Measurements from ENCODE around the gene DIAPH3. TPM values are rescaled to one million over a fixed set of nuclear protein-coding genes. Genes with fewer than 3 reads are reported as not detected.

Gene DIAPH3
- total RNA-seq, 2 experiments from 2014 or later = 28.5 to 29.3 TPM

GRCh38 chr13:60150538-60150937 is 13.2 kb downstream of the DIAPH3 start:
- ChIA-PET CTCF (interaction anchor here (0.6 to 0.7 kb wide), 2 partner anchors 22 to 29 kb away, joined by 3 read pairs; no protein-coding TSS in a partner anchor), POLR2A (interaction anchor here (0.9 kb wide), 1 partner anchor 14 kb away, joined by 3 read pairs; no protein-coding TSS in a partner anchor)
- Mint-ChIP-seq H3K36me3 (ENCODE audit: low read depth) (no peaks in the 10 kb centered on the region), H3K4me3 (no peak overlapping the region), H3K27me3 (peaks cover 2% of the 10 kb centered on the region), H3K27ac (no peak overlapping the region), H3K9me3 (ENCODE audit: low read depth) (no peaks in the 10 kb centered on the region), H3K4me1 (no peaks in the 10 kb centered on the region)
- ATAC-seq (no peak), DNase-seq (no peak)
- intact Hi-C loops (cut with DNase I, micrococcal nuclease) = no loop called here

GRCh38 chr13:60148918-60149317 is 14.8 kb downstream of the DIAPH3 start:
- Mint-ChIP-seq H3K4me1 (peaks cover 3% of the 10 kb centered on the region), H3K4me3 (no peak overlapping the region), H3K36me3 (ENCODE audit: low read depth) (no peaks in the 10 kb centered on the region), H3K27ac (no peak overlapping the region), H3K9me3 (ENCODE audit: low read depth) (no peaks in the 10 kb centered on the region), H3K27me3 (peaks cover 2% of the 10 kb centered on the region)
- ATAC-seq = no peak
- POLR2A ChIA-PET = no interaction called here
- CTCF ChIA-PET = no interaction called here
- intact Hi-C loops (cut with DNase I, micrococcal nuclease) = no loop called here
- no peak for DNase-seq

- Mint-ChIP-seq H3K4me3 (no peak overlapping the region), H3K27me3 (peaks cover 2% of the 10 kb centered on the region), H3K36me3 (ENCODE audit: low read depth) (no peaks in the 10 kb centered on the region), H3K4me1 (peaks cover 3% of the 10 kb centered on the region), H3K27ac (no peak overlapping the region), H3K9me3 (ENCODE audit: low read depth) (no peaks in the 10 kb centered on the region)
- intact Hi-C loops (cut with DNase I, micrococcal nuclease) = no loop called here
- CTCF ChIA-PET = no interaction called here
- POLR2A ChIA-PET = no interaction called here
- ATAC-seq (no peak), DNase-seq (no peak)
These were observed 16.4 kb downstream of the DIAPH3 start for GRCh38 chr13:60147361-60147760.

- Mint-ChIP-seq H3K27ac (no peak overlapping the region), H3K9me3 (ENCODE audit: low read depth) (no peaks in the 10 kb centered on the region), H3K27me3 (peaks cover 2% of the 10 kb centered on the region), H3K36me3 (ENCODE audit: low read depth) (no peaks in the 10 kb centered on the region), H3K4me3 (no peak overlapping the region), H3K4me1 (peaks cover 3% of the 10 kb centered on the region)
- intact Hi-C loops (cut with DNase I, micrococcal nuclease) = no loop called here
- no peak for ATAC-seq
- no peak for DNase-seq
- POLR2A ChIA-PET = interaction anchor here (0.7 kb wide), 1 partner anchor 253 kb away, joined by 7 read pairs; no protein-coding TSS in a partner anchor
- CTCF ChIA-PET = no interaction called here
These were observed 17.3 kb downstream of the DIAPH3 start for GRCh38 chr13:60146471-60146870.

- Mint-ChIP-seq H3K9me3 (ENCODE audit: low read depth) (no peaks in the 10 kb centered on the region), H3K4me1 (peaks cover 3% of the 10 kb centered on the region)
- CTCF ChIA-PET = interaction anchor here (0.9 kb wide), 1 partner anchor 14 kb away, joined by 3 read pairs; no protein-coding TSS in a partner anchor
These were observed 20.0 kb downstream of the DIAPH3 start for GRCh38 chr13:60143775-60144174.

GRCh38 chr13:60139272-60139671 is 24.5 kb downstream of the DIAPH3 start:
- peaks cover 4% of the 10 kb centered on the region for H3K4me1 Mint-ChIP-seq
- intact Hi-C loops (cut with DNase I, micrococcal nuclease) = no loop called here
- no peaks in the 10 kb centered on the region for H3K27me3 Mint-ChIP-seq
- H3K4me3 Mint-ChIP-seq = no peak overlapping the region
- DNase-seq = no peak
- ChIA-PET POLR2A (no interaction called here), CTCF (no interaction called here)
- no peaks in the 10 kb centered on the region for H3K9me3 Mint-ChIP-seq (ENCODE audit: low read depth)
- H3K27ac Mint-ChIP-seq = no peak overlapping the region
- ATAC-seq = no peak
- peaks cover 2% of the 10 kb centered on the region for H3K36me3 Mint-ChIP-seq (ENCODE audit: low read depth)

More at GRCh38 chr13:60143775-60144174, 20.0 kb downstream of the DIAPH3 start:
- POLR2A ChIA-PET = no interaction called here
- Mint-ChIP-seq H3K4me3 (no peak overlapping the region), H3K27me3 (peaks cover 2% of the 10 kb centered on the region), H3K27ac (no peak overlapping the region), H3K36me3 (ENCODE audit: low read depth) (no peaks in the 10 kb centered on the region)
- DNase-seq (no peak), ATAC-seq (no peak)
- intact Hi-C loops (cut with DNase I, micrococcal nuclease) = no loop called here

- H3K9me3 Mint-ChIP-seq (ENCODE audit: low read depth) = no peaks in the 10 kb centered on the region
- ATAC-seq = no peak
- POLR2A ChIA-PET = no interaction called here
These were observed 25.1 kb downstream of the DIAPH3 start for GRCh38 chr13:60138674-60139073.

GRCh38 chr13:60137911-60138560 is 25.7 kb downstream of the DIAPH3 start:
- no peak for ATAC-seq
- CTCF ChIA-PET = no interaction called here

More at GRCh38 chr13:60138674-60139073, 25.1 kb downstream of the DIAPH3 start:
- Mint-ChIP-seq H3K27ac (no peak overlapping the region), H3K4me3 (no peak overlapping the region), H3K36me3 (ENCODE audit: low read depth) (peaks cover 2% of the 10 kb centered on the region), H3K4me1 (peaks cover 8% of the 10 kb centered on the region), H3K27me3 (no peaks in the 10 kb centered on the region)
- CTCF ChIA-PET = no interaction called here
- no peak for DNase-seq
- intact Hi-C loops (cut with DNase I, micrococcal nuclease) = no loop called here

GRCh38 chr13:60135344-60135743 is 28.4 kb downstream of the DIAPH3 start:
- POLR2A ChIA-PET = no interaction called here

More at GRCh38 chr13:60137911-60138560, 25.7 kb downstream of the DIAPH3 start:
- H3K9me3 Mint-ChIP-seq (ENCODE audit: low read depth) = no peaks in the 10 kb centered on the region
- no peak overlapping the region for H3K4me3 Mint-ChIP-seq
- H3K27ac Mint-ChIP-seq = no peak overlapping the region
- intact Hi-C loops (cut with DNase I, micrococcal nuclease) = no loop called here
- H3K36me3 Mint-ChIP-seq (ENCODE audit: low read depth) = peaks cover 2% of the 10 kb centered on the region
- POLR2A ChIA-PET = no interaction called here
- no peak for DNase-seq
- no peaks in the 10 kb centered on the region for H3K27me3 Mint-ChIP-seq
- H3K4me1 Mint-ChIP-seq = peaks cover 8% of the 10 kb centered on the region

GRCh38 chr13:60134376-60134775 is 29.4 kb downstream of the DIAPH3 start:
- Mint-ChIP-seq H3K4me3 (no peak overlapping the region), H3K27ac (no peak overlapping the region), H3K27me3 (no peaks in the 10 kb centered on the region), H3K9me3 (ENCODE audit: low read depth) (no peaks in the 10 kb centered on the region), H3K4me1 (peaks cover 8% of the 10 kb centered on the region), H3K36me3 (ENCODE audit: low read depth) (peaks cover 6% of the 10 kb centered on the region)
- CTCF ChIA-PET = interaction anchor here (0.6 to 0.7 kb wide), 2 partner anchors 12 to 22 kb away, joined by 4 to 6 read pairs; no protein-coding TSS in a partner anchor
- intact Hi-C loops (cut with DNase I, micrococcal nuclease) = no loop called here
- POLR2A ChIA-PET = interaction anchor here (0.7 kb wide), 1 partner anchor 21 kb away, joined by 6 read pairs; no protein-coding TSS in a partner anchor
- ATAC-seq (peak; percentile 74), DNase-seq (peak; percentile 21)

More at GRCh38 chr13:60135344-60135743, 28.4 kb downstream of the DIAPH3 start:
- DNase-seq (no peak), ATAC-seq (no peak)
- Mint-ChIP-seq H3K36me3 (ENCODE audit: low read depth) (peaks cover 2% of the 10 kb centered on the region), H3K4me3 (no peak overlapping the region), H3K9me3 (ENCODE audit: low read depth) (no peaks in the 10 kb centered on the region), H3K27me3 (no peaks in the 10 kb centered on the region), H3K4me1 (peaks cover 8% of the 10 kb centered on the region), H3K27ac (no peak overlapping the region)
- CTCF ChIA-PET = no interaction called here
- intact Hi-C loops (cut with DNase I, micrococcal nuclease) = no loop called here

- Mint-ChIP-seq H3K27ac (no peak overlapping the region), H3K36me3 (ENCODE audit: low read depth) (peaks cover 3% of the 10 kb centered on the region), H3K4me3 (no peak overlapping the region), H3K9me3 (ENCODE audit: low read depth) (peaks cover 2% of the 10 kb centered on the region), H3K27me3 (no peaks in the 10 kb centered on the region), H3K4me1 (peaks cover 5% of the 10 kb centered on the region)
- no peak for DNase-seq
- intact Hi-C loops (cut with DNase I, micrococcal nuclease) = no loop called here
- ChIA-PET CTCF (interaction anchor here (0.8 kb wide), 1 partner anchor 29 kb away, joined by 3 read pairs; no protein-coding TSS in a partner anchor), POLR2A (no interaction called here)
- no peak for ATAC-seq
These were observed 42.4 kb downstream of the DIAPH3 start for GRCh38 chr13:60121337-60121687.

GRCh38 chr13:60120617-60121336 is 43.0 kb downstream of the DIAPH3 start:
- Mint-ChIP-seq H3K9me3 (ENCODE audit: low read depth) (no peaks in the 10 kb centered on the region), H3K4me3 (no peak overlapping the region), H3K36me3 (ENCODE audit: low read depth) (no peaks in the 10 kb centered on the region), H3K27me3 (no peaks in the 10 kb centered on the region), H3K4me1 (peaks cover 5% of the 10 kb centered on the region), H3K27ac (no peak overlapping the region)
- ATAC-seq (no peak), DNase-seq (no peak)
- ChIA-PET CTCF (interaction anchor here (0.6 kb wide), 1 partner anchor 454 kb away, joined by 4 read pairs; no protein-coding TSS in a partner anchor), POLR2A (no interaction called here)
- intact Hi-C loops (cut with DNase I, micrococcal nuclease) = no loop called here

Measured in activated CD4-positive, alpha-beta T cell treated with anti-CD3 and anti-CD28 coated beads for 36 hours (primary cell).